Adrenal gland (tissue), 12 donors: Measurements from ENCODE around the gene RAD51D. TPM values are rescaled to one million over a fixed set of nuclear protein-coding genes. Genes with fewer than 3 reads are reported as not detected.

Experiments used
- DNase-seq, 7 donors: peaks; one replicate each; pipeline ENCODE4 v3.0.0-alpha.2; 2019 to 2020
- H3K27ac ChIP-seq, 5 donors: fragments of 200-600 bp; sonication (generic) in 4 of 5; 1 replicate in 3 of 5; 2 replicates in 2 of 5; pipeline versions ENCODE4 v1.5.1 to v1.8.0; 2016 to 2020; ENCODE audit warnings: mild to moderate bottlenecking in 1 of 5
- H3K27me3 ChIP-seq: fragments of 200-600 bp; 2 replicates; pipeline ENCODE4 v1.8.0; 2021
- H3K36me3 ChIP-seq, 2 donors: fragments of 200-600 bp; replicated peaks in 1 of 2; 1 replicate in 1 of 2; 2 replicates in 1 of 2; pipeline versions ENCODE4 v1.5.1 to v1.8.0; 2018 to 2022
- H3K4me1 ChIP-seq, 2 donors: fragments of 200-600 bp; replicated peaks in 1 of 2; 1 replicate in 1 of 2; 2 replicates in 1 of 2; pipeline versions ENCODE4 v1.5.1 to v1.8.0; 2018 to 2021
- H3K4me3 ChIP-seq, 4 donors: fragments of 200-600 bp; sonication (generic) in 3 of 4; one replicate each; pipeline ENCODE4 v1.5.1; 2016 to 2018
- H3K9me3 ChIP-seq, 3 donors: fragments of 200-600 bp; sonication (generic) in 1 of 3; replicated peaks in 1 of 3; 1 replicate in 2 of 3; 2 replicates in 1 of 3; pipeline versions ENCODE4 v1.5.1 to v1.8.0; 2016 to 2021
- POLR2A ChIP-seq, 2 donors: fragments of 450-650 bp; IDR thresholded peaks; one replicate each; pipeline ENCODE4 v1.6.1; 2017; ENCODE audit warnings: antibody characterized with exemption in 2 of 2, mild to moderate bottlenecking in 2 of 2, moderate library complexity in 1 of 2
- WGBS, 4 donors: extraction: QIAGEN DNeasy Blood & Tissue Kit in 2 of 4; methylation state at CpG; one replicate each; pipeline versions ENCODE4 v1.1.5 to v1.1.7; 2013 to 2017; 5-methylcytosine and 5-hydroxymethylcytosine counted together
- intact Hi-C, 2 donors: fragments of 100-400 bp; cut with DNase I; formaldehyde crosslinking; loops; one replicate each; pipeline versions ENCODE4 v1.14.1 to v1.15.0; 2022 to 2023
- polyA plus RNA-seq, 3 donors: library from polyadenylated mRNA; stranded (reverse); fragments of 200-250 nt in 2 of 3; fragments of 350-450 nt in 1 of 3; fragmentation: Illumina TruSeq in 1 of 3; extraction: RNeasy Lipid Tissue Mini Kit (QIAGEN cat#74804) in 1 of 3; gene quantifications; one replicate each; pipeline ENCODE4 v1.2.3, GENCODE V29; 2013 to 2014
- total RNA-seq, 9 donors: library from RNA; depleted of rRNA in 4 of 9; stranded (reverse); fragments of >200 nt in 4 of 9; fragments of 120-200 nt in 1 of 9; fragmentation: NEBNext Ultra II Directional in 1 of 9; extraction: Animal tissue kit (Norgen Biotek cat#: 25700) in 1 of 9; gene quantifications; one replicate each; pipeline versions ENCODE4 v1.1.0 to v1.2.4, GENCODE V29; 2013 to 2023
- TF ChIP-seq, protein P1 (sequence below), 6 experiments: fragments of 450-650 bp in 4 of 6; fragments of 200-600 bp in 2 of 6; sonication (generic) in 1 of 6; IDR thresholded peaks; 1 replicate in 5 of 6; 2 replicates in 1 of 6; pipeline versions ENCODE4 v1.5.1 to v1.8.0; 2016 to 2021; ENCODE audit warnings: antibody characterized with exemption in 6 of 6, mild to moderate bottlenecking in 2 of 6, moderate library complexity in 1 of 6
- donor health status: healthy with polysubstance abuse.
- donor health status: Bipolar disorder and iron deficiency.
- donor health status: DM: yes; HTN: yes; CAD: no.
- donor health status: DM: no; HTN: no; CAD: no.
- donor health status: DM: no; HTN: no; CAD: no.
- donor health status: DM: yes; HTN: yes; CAD: no.

RAD51D gene
- total and polyA plus RNA-seq, 12 donors = 3.3 to 14.3 (median 5.8) TPM

DNA sequence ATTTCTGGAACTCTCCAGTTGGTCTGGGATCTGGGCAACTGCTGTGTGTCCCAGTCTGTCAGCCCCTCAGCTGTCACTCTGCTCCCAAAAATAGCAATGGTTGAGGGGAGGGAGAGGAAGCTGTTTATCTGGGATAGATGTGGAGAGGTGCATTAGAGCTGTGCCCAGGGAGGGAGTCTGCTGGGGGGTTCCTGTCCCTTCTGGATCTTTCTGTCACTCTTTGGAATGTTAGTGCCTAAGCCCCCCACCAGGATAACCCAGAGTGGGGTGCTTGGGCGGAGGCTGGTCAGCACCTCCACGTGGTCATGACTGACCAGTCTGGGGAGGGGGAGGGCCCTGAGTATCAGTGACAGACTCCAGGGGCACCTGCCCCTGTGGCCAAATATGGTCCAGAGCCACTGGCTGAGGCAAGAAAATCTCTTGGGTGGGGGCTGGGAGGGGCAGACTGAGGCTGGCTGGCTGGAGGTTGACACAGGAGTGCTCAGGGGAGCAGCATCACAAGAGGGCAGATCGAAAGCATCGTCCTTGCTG lies 27.8 kb upstream of the RAD51D start, which contains the start of gene UNC45B:
UNC45B (plus strand) TSS at position 443 of the 531 bp plus-strand sequence. CDS start 447 bp downstream, outside the sequence.
- intact Hi-C loops = no loop called here
- no peak for TF ChIP-seq POLR2A (IDR thresholded peaks at IDR 0.05)
- TF ChIP-seq, protein P1, sequence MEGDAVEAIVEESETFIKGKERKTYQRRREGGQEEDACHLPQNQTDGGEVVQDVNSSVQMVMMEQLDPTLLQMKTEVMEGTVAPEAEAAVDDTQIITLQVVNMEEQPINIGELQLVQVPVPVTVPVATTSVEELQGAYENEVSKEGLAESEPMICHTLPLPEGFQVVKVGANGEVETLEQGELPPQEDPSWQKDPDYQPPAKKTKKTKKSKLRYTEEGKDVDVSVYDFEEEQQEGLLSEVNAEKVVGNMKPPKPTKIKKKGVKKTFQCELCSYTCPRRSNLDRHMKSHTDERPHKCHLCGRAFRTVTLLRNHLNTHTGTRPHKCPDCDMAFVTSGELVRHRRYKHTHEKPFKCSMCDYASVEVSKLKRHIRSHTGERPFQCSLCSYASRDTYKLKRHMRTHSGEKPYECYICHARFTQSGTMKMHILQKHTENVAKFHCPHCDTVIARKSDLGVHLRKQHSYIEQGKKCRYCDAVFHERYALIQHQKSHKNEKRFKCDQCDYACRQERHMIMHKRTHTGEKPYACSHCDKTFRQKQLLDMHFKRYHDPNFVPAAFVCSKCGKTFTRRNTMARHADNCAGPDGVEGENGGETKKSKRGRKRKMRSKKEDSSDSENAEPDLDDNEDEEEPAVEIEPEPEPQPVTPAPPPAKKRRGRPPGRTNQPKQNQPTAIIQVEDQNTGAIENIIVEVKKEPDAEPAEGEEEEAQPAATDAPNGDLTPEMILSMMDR (IDR thresholded peaks at IDR 0.05) = no peak
- H3K27me3 ChIP-seq = no peaks in the 10 kb centered on the region
- no peak within 1 kb of the TSS for H3K27ac ChIP-seq
- no peaks in the 10 kb centered on the region for H3K36me3 ChIP-seq
- DNase-seq = no peak
- 67 to 82% (median 81%) methylated on average over 2 to 4 of the region's 4 CpGs for WGBS, 4 donors
- H3K4me1 ChIP-seq = no peaks in the 10 kb centered on the region
- H3K9me3 ChIP-seq = no peaks in the 10 kb centered on the region
- H3K4me3 ChIP-seq = no peak within 1 kb of the TSS

DNA sequence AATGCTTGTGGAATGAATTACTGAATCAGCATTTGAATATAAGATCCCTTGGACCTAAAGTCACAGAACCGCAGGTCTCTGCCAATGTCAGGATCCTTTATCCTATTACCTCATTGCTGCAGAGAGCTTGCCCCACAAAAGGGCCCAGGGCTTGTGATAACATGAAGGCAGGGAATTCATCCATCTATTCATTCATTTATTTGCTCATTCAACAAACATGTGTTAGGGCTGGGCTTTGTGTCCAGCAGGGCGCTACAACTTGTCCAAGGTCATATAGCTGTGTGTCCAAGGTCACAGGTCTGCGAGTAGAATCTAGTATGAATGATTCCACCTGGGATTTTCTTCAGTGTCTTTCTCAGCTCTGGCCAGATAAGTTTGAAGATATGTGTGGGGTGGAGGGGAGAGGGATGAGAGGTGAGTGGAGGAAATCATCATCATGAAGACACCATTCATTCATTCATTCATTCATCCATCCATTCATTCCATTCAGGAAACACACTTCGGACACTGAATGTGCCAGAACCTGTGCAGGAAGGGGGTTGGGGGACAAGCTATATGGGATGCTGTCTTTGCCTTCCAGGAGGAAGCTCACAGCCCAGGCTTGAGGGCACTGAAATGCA lies 26.7 kb upstream of the RAD51D start:
- DNase-seq = no peak
- no peak overlapping the region for H3K27ac ChIP-seq

DNA sequence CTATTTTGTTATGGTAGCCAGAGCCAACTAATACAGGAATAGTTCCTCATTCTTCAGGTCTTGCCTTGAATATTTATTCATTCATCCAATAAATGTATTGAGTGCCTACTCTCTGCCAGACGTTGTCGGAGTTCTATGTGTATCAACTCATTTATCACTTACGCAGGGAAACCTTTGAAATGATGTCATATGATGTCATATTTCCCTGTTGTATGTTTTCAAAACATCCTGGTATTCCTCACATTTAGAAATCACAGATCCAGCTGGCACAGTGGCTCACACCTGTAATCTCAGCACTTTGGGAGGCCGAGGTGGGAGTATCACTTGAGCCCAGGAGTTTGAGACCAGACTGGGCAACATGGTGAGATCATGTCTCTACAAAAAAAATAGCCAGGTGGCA lies 25.2 kb upstream of the RAD51D start:
- no peaks in the 10 kb centered on the region for H3K9me3 ChIP-seq
- peaks cover 6 to 10% of the 10 kb centered on the region in 2 donors for H3K4me1 ChIP-seq
- H3K4me3 ChIP-seq = no peak overlapping the region
- DNase-seq = no peak
- 81 to 87% (median 83%) methylated on average over 4 of the region's 4 CpGs for WGBS, 4 donors
- intact Hi-C loops = no loop called here
- H3K27ac ChIP-seq = no peak overlapping the region
- TF ChIP-seq, protein P1 (IDR thresholded peaks at IDR 0.05) = no peak
- no peak for TF ChIP-seq POLR2A (IDR thresholded peaks at IDR 0.05)
- H3K36me3 ChIP-seq = no peaks in the 10 kb centered on the region
- H3K27me3 ChIP-seq = no peaks in the 10 kb centered on the region

More for the DNA sequence above, 26.7 kb upstream of the RAD51D start:
- TF ChIP-seq, protein P1 (IDR thresholded peaks at IDR 0.05) = no peak
- no peak for TF ChIP-seq POLR2A (IDR thresholded peaks at IDR 0.05)
- Histone ChIP-seq H3K27me3 (no peaks in the 10 kb centered on the region), H3K4me1 (peaks cover 1 to 3% of the 10 kb centered on the region in 2 donors), H3K4me3 (no peak overlapping the region), H3K36me3 (no peaks in the 10 kb centered on the region), H3K9me3 (no peaks in the 10 kb centered on the region)
- 45 to 56% (median 47%) methylated on average over 4 of the region's 4 CpGs for WGBS, 4 donors
- intact Hi-C loops = no loop called here

DNA sequence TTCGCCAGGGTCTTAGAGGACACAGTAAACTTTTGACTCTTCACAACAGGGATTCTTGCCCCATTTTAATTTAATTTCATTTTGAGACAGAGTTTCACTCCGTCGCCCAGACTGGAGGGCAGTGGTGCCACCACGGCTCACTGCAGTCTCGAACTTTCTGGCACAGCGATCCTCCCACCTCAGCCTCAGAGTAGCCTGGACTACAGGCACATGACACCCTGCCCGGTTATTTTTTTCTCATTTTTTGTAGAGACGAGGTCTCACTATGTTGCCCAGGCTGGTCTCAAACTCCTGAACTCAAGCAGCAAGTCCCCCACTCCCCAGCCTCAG lies 22.8 kb upstream of the RAD51D start:
- Histone ChIP-seq H3K4me3 (peak overlapping the region in 2 of 4 donors; percentile 70 to 93), H3K27me3 (no peaks in the 10 kb centered on the region), H3K27ac (no peak overlapping the region), H3K4me1 (peaks cover 6 to 10% of the 10 kb centered on the region in 2 donors), H3K9me3 (no peaks in the 10 kb centered on the region), H3K36me3 (peaks cover 0 to 18% of the 10 kb centered on the region in 2 donors)
- WGBS, 4 donors = 59 to 69% (median 61%) methylated on average over 7 to 8 of the region's 8 CpGs
- no peak for TF ChIP-seq POLR2A (IDR thresholded peaks at IDR 0.05)
- TF ChIP-seq, protein P1 (IDR thresholded peaks at IDR 0.05) = peak in 1 of 6 experiments; percentile 21
- no peak for DNase-seq
- intact Hi-C loops = no loop called here
